DMS53 (cell line): ENCODE results near the gene LRRC45.
"Not testable (repeated sequence)": the region's sequence is repeated elsewhere in the genome, so short reads cannot be mapped to it uniquely, and the experiment has no call there.

ENCODE experiments used
- DNase-seq: peaks from one replicate; lab custom pipeline; 2025; lab: John Stamatoyannopoulos, UW

The LRRC45 gene

GRCh38 chr17:82035488-82035887, 12.4 kb downstream of the LRRC45 start:
- DNase-seq: no peak

DNA sequence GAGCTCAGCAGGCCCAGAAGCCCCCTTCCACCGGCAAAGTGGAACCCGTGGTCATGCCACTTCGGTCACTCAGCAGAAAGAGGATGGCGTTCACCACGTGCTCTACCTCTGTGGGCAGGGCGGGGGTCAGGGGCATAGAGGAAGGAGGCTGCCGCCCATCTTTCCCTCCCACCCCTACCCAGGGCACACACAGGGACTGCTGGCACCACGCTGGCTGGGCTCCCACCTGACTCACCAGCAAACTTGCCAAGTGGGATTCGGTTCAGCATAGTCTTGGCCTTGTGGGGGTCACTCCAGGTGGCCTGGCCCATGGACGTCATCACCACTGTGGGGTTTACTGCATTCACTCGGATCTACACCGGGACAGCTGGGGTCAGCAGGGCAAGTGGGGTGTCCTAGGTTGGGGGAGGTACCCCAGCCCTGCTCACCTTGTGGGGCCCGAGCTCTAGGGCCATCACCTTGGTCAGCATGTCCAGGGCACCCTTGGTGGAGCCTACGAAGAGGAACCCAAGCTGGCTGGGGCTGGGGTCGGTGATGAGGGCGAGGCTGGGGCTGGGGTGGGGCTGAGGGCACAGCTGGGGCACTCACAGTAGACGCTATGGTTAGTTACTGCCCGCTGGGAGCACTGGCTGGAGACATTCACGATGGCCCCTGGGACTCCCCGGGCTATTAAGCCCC, 13.0 kb downstream of the LRRC45 start:
- DNase-seq: no peak

GRCh38 chr17:82036634-82037091, 13.6 kb downstream of the LRRC45 start:
- DNase-seq: peak; percentile 69

DNA sequence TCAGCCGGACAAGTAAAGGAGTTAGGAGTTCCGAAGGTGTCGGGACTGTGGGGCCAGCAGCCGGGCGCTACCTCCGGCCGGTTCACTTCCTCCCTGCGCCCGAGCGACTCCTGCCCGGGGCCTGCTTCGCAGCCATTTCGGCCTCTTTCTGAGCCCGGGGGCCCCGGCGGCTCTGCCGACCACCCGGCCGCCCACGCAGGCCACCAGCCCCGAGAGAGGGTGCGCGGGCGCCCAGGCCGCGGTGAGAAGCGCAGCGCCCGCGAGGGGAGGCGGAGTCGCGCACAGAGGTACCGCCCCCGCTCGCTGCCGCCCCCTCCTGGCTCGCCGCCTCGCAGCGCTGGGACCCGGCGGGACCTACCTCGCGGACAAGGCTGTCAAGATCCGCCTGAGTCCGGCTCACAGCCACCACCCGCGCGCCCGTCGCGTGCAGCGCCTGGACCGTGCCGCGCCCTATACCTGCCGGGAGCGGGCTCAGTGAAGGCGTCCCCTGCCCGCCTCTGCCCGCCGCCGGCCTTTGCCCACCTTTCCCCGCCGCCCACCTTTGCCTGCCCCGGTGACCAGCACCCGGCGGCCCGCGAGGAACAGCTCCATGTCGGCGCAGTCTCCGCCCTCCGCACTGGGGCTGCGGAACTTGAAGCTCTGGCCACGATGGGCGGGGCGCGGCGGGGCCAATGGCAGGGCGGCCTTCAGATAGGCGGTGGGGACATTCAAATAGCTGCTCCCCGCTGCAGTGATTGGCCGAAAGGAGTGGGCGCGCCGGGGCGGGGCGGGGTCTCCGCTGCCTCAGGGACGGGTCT, 14.2 kb downstream of the LRRC45 start, which contains the start of gene DCXR:
TSS of gene DCXR (minus strand) at position 606 of the 797 bp plus-strand sequence. CDS start at position 591, 15 bp downstream.
- peak; percentile 99 for DNase-seq

- peak; percentile 73 for DNase-seq
Measured at GRCh38 chr17:82037889-82038195, 14.7 kb downstream of the LRRC45 start.

DNA sequence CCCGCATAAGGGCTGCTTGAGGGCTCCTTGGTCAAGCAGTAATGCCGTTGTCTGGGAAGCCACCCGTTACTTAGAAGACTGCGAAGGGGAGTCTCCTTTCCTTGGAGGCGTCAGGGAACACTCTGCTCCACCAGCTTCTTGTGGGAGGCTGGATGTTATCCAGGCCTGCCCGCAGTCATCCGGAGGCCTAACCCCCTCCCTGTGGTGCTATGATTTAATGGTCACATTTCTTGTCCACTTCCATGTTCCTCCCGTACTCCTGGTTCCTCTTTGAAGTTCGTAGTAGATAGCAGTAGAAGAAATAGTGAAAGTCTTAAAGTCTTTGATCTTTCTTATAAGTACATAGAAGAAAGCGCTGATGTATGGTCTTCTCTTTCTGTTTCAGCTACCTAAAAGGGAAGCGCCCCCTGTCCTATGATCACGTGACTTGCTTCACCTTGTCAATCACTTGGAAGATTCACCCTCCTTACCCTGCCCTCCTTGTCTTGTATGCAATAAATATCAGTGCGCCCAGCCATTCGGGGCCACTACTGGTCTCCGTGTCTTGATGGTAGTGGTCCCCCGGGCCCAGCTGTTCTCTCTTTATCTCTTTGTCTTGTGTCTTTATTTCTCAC, 15.8 kb downstream of the LRRC45 start:
- not testable (repeated sequence) for DNase-seq

DNA sequence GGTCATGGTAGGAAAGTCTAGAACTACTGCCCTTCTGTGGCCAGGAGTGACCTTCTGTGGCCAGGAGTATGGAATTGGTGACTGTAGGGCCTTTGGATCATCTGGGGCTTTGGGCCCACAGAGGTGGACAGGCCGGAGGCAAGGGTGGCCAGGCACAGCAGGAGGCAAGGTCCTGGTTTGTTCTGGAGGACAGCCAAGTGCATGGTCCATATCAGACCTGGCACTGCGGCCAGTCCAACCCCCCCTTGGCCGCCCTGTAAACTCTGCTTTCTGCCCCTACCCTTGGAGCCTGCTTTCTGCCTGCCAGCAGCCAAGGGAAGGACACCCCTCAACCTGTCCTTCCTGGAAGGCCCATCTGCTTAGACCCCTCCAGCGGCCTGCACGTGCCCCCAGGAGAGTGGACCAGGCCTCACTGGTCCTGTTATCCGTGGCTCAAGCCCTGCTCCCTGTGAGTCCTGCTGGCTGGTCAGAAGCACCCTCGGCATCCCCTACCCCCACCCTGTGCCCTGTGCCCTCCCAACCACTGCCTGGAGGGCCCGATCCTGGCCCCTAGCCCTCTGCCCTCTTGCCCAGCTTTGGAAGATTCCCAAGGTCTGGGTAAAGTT, 16.7 kb downstream of the LRRC45 start:
- DNase-seq: no peak

- DNase-seq: no peak
Measured at GRCh38 chr17:82041144-82041814, 18.2 kb downstream of the LRRC45 start.

GRCh38 chr17:82042649-82043048, 19.5 kb downstream of the LRRC45 start:
- DNase-seq: no peak

GRCh38 chr17:82043507-82043906, 20.4 kb downstream of the LRRC45 start:
- DNase-seq: no peak

GRCh38 chr17:82045936-82046484, 22.9 kb downstream of the LRRC45 start:
- DNase-seq: no peak

DNA sequence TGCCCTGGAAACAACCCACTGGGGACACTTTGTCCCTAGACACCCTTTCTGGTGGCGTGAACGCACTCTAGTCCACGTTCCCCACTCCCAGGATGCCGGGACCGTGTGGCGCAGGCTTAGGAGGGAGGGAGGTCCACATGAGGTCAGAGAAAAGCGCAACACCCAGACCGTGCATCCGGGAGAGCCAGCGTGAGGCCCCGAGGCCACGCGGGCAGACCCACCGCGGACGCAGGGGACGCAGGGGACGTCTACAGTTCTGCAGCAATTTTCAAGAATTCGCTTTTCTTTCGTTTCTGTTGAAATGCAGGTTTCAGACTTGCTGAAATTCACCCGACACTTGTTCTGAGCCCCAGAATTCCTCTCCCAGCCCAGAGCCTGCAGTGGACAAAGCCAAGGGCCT, 23.8 kb downstream of the LRRC45 start:
- no peak for DNase-seq

DNA sequence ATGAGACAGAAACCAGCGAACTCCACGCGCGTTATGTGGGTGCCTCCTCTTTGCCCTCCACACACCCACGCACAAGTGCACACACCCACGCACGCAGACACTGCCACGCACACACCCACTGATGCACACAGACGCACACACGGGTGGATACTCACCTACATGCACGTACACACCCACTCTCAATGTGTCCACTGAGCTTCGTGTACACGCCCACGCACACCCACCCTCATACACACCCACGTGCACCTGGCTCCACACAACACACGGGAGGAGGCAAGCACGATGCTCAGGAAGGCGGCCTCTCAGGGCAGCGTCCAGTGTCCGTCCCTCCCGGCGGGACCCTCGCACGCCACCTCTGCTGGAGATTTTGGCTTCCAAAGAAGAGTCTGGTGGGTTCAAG, 24.3 kb downstream of the LRRC45 start:
- no peak for DNase-seq

DNA sequence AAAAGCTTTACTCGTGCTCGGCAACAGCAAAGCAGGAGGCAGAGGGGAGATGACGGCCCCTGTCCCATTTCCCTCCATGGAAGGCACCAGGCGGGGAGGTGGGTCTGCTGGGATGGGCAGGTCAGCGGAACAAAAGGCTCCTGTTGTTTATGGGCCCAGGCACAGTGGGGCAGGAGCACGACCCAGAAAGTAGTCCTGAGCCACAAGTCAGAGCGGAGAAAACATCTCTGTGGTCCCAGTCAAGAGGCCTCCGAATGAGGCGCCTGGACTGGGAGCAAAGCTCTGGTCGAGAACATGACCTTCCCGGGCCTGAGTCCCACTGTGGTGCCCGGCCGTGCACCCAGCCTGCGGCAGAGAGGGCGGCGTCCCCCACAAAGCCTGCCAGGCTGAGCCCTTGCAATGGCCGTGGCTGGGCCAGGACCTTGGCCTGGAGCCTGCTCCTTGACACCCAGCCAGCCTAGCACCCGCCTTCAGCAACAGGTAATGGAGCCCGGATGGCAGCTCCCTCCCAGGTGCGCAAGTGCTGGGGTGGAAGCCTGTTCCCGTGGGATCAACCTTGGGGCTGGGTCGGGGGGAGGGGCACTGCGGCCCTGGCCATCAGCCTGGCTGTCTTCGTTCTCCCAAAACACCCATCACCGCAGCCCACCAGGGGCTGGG, 24.9 kb downstream of the LRRC45 start:
- DNase-seq: no peak

GRCh38 chr17:82048571-82048971, 25.5 kb downstream of the LRRC45 start:
- no peak for DNase-seq

DNA sequence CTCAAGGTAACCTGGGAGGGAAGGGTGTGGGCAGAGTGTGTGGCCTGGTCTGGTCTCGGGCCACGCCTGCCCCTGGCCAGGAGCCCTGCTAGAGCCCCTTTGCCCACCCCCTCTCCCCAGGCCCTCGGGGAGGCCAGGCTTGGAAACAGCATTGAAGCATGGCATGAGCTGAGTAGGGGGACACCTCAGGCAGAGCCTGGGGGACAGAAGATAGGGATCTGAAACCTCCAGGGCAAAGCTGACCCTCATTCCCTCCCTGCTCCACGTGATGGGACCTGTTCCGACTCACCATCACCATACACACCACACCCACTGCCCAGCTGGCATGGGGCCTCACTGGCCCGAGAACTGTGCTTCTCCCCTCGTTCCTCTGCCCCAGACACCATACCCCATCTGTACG, 26.0 kb downstream of the LRRC45 start:
- no peak for DNase-seq

DNA sequence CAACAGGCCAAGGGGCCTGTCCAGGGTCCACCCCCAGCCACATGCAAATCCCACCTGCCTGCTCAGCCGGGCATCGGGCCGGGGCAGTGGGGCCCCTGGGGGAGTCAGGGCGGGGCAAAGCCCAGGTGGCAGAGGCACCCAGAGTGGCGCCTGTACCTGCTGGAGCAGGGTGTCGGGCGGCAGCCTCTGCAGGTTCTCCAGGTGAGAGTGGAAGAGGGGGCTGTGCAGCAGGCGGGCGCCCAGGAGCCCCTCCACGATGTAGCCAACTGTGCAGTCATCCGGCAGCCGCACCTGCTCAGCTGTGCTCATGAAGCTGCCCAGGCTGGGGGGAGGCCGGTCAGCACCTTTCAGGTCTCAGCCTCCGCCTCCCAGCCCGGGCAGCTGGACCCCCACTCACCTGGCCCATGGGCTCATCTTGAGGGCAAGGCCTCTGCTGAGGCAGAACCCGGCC, 26.4 kb downstream of the LRRC45 start:
- DNase-seq: no peak

DNA sequence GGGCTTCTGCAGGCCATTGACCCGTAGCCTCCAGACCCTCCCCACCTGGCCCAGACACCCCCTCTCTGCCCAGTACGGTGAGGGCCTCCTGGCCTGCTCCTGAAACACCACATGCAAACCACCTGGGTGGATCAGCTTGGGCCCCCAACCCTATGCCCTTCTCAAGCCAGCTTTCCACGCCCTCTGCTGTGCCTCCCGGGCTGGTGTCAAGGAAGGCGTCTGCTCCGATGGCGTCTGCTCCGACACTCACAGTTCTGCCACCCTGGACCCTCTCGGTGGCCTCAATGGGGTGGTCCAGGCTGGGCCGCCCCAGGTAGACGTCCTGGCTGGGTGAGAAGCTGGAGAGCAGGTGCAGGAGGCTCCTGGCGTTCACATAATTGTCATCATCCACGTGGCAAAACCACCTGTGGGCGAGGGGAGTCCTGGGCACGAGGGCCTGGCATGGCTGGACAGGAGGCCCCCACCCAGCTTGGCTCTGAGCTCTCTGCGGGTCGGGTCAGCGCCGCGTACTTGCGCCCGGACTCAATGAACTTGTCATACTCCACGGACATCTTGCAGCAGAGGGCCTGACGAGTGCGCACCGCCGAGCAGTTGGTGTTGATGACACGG, 27.2 kb downstream of the LRRC45 start:
- DNase-seq: no peak

DNA sequence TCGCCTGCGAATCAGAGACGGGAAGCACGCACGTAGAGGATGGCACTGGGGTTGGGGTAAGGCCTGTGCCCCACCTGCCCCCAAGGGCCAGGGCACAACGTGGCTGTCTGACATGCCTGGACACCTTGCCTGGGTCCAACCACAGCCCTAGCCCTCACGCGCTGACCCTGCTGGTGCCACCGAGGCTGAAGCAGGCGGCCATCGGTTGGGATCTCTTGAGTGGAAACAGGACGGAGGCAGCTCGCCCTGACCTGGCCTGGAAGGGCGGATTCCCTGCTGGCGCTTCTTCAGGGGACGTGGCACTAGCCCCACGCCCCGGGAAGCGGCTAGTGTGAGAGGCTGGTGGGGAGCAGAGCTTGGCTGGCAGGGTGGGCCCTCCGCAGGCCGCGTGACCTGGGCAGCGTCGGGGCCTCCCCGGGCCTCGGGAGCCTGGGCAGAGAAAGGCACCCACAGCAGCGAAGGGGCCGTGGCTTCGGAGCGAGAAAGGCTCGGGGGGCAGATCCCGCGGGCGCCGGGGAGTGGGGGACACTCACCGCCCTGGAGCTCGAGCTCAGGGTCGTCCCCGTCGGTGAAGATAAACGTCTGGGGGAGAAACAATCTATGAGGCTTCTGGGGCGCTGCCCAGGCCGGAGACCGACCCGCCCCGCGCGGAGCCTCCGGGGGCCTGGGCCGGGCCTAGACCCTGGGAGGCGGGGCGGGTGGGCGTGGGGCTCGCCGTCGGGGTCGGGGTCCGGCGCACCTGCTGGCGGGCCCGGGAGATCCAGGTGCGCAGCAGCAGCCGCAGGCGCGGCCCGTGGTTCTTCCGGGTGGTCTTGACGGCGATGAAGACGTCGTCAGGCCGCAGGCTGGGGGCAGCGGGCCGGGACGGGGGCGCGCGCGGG, 27.9 kb downstream of the LRRC45 start:
- no peak for DNase-seq
